SU-DHL-6 (cell line): ENCODE measurements around the gene SGCD.

Experiments used
- H2AFZ ChIP-seq: fragments of 200-600 bp; sonication (generic); 2 replicates; pipeline ENCODE4 v1.6.1; 2014; ENCODE audit warnings: low read depth, mild to moderate bottlenecking, moderate library complexity, mixed read lengths, antibody characterized with exemption, low read length; ENCODE audit not compliant: severe bottlenecking
- H3F3A ChIP-seq: fragments of 200-600 bp; shearing (Covaris generic); 2 replicates; pipeline ENCODE4 v1.6.0; 2016; ENCODE audit warnings: antibody characterized with exemption, mild to moderate bottlenecking; ENCODE audit not compliant: insufficient read depth
- H3K27ac ChIP-seq: fragments of 200-600 bp; sonication (generic); 2 replicates; pipeline ENCODE4 v1.5.1; 2016; ENCODE audit warnings: low read depth, mild to moderate bottlenecking, low read length, moderate library complexity, mixed read lengths
- H3K27me3 ChIP-seq: fragments of 200-600 bp; sonication (generic), shearing (Covaris generic); 2 replicates; pipeline ENCODE4 v1.6.0; 2014; ENCODE audit warnings: mild to moderate bottlenecking, low read length
- H3K36me3 ChIP-seq: fragments of 200-600 bp; sonication (generic); 2 replicates; pipeline ENCODE4 v1.6.1; 2014; ENCODE audit warnings: mild to moderate bottlenecking, low read length, mixed read lengths
- H3K4me2 ChIP-seq: fragments of 300-600, 200-600 bp; shearing (Covaris generic), sonication (generic); 2 replicates; pipeline ENCODE4 v1.6.0; 2014; ENCODE audit warnings: low read length, low read depth, mild to moderate bottlenecking; ENCODE audit not compliant: poor library complexity, severe bottlenecking
- H3K4me3 ChIP-seq: fragments of 200-600 bp; sonication (generic); 2 replicates; pipeline ENCODE4 v1.5.1; 2014; ENCODE audit warnings: antibody characterized with exemption, low read length, mild to moderate bottlenecking, mixed read lengths; ENCODE audit not compliant: insufficient read depth, poor library complexity, severe bottlenecking
- H3K79me2 ChIP-seq: fragments of 200-600 bp; sonication (generic); 2 replicates; pipeline ENCODE4 v1.6.1; 2014; ENCODE audit warnings: mild to moderate bottlenecking, low read length, moderate library complexity; ENCODE audit not compliant: insufficient read depth
- H3K9ac ChIP-seq: fragments of 200-600 bp; sonication (generic); 2 replicates; pipeline ENCODE4 v1.7.0; 2014; ENCODE audit warnings: mild to moderate bottlenecking, low read length
- H3K9me2 ChIP-seq: fragments of 200-600 bp; sonication (generic); replicated peaks from 2 replicates; pipeline ENCODE4 v1.6.1; 2014; ENCODE audit warnings: low read length; ENCODE audit not compliant: insufficient read depth
- H3K9me3 ChIP-seq: fragments of 200-600 bp; sonication (generic); 2 replicates; pipeline ENCODE4 v1.6.1; 2014; ENCODE audit warnings: low read length, mixed read lengths; ENCODE audit not compliant: insufficient read depth
- H4K20me1 ChIP-seq: fragments of 200-600 bp; sonication (generic); 2 replicates; pipeline ENCODE4 v1.6.1; 2014; ENCODE audit warnings: low read depth, mild to moderate bottlenecking, antibody characterized with exemption, low read length, moderate library complexity, mixed read lengths
- CTCF ChIP-seq: fragments of 200-600 bp; sonication (generic); IDR thresholded peaks from one replicate; pipeline ENCODE4 v1.5.1; 2017; ENCODE audit warnings: antibody characterized with exemption, mild to moderate bottlenecking, low read length, moderate library complexity; ENCODE audit not compliant: insufficient read depth, poor library complexity, severe bottlenecking
- EZH2phosphoT487 ChIP-seq: fragments of 200-600 bp; sonication (generic), shearing (Covaris generic); conservative IDR thresholded peaks from 2 replicates; pipeline ENCODE4 v1.6.1; 2018; ENCODE audit warnings: mild to moderate bottlenecking, antibody characterized with exemption, low read length, moderate library complexity, mixed read lengths

The SGCD gene

GRCh38 chr5:156543348-156544145, 216.6 kb downstream of the SGCD start:
- Histone ChIP-seq H3K9me2 (no peaks in the 10 kb centered on the region), H3K27ac (no peak overlapping the region), H3K4me3 (no peak overlapping the region), H3F3A (no peaks in the 10 kb centered on the region), H4K20me1 (no peaks in the 10 kb centered on the region), H3K79me2 (no peaks in the 10 kb centered on the region), H3K9me3 (no peaks in the 10 kb centered on the region), H3K9ac (no peak overlapping the region), H3K4me2 (no peak overlapping the region), H3K27me3 (no peaks in the 10 kb centered on the region), H2AFZ (no peak overlapping the region), H3K36me3 (no peaks in the 10 kb centered on the region)
- TF ChIP-seq CTCF (no peak), EZH2phosphoT487 (no peak)

GRCh38 chr5:156552855-156553358, 225.9 kb downstream of the SGCD start:
- H3K9me3 ChIP-seq, result no peaks in the 10 kb centered on the region
- no peak overlapping the region for H3K4me3 ChIP-seq
- no peak overlapping the region for H2AFZ ChIP-seq
- no peaks in the 10 kb centered on the region for H4K20me1 ChIP-seq
- H3K79me2 ChIP-seq, result no peaks in the 10 kb centered on the region
- TF ChIP-seq CTCF, result no peak
- no peak for TF ChIP-seq EZH2phosphoT487
- no peaks in the 10 kb centered on the region for H3K9me2 ChIP-seq
- H3K4me2 ChIP-seq, result no peak overlapping the region
- no peak overlapping the region for H3K9ac ChIP-seq
- no peaks in the 10 kb centered on the region for H3K36me3 ChIP-seq
- H3K27me3 ChIP-seq, result no peaks in the 10 kb centered on the region
- H3F3A ChIP-seq, result no peaks in the 10 kb centered on the region
- H3K27ac ChIP-seq, result no peak overlapping the region

GRCh38 chr5:156556666-156557406, 229.9 kb downstream of the SGCD start:
- no peaks in the 10 kb centered on the region for H3K9me2 ChIP-seq
- H3F3A ChIP-seq, result no peaks in the 10 kb centered on the region
- no peak overlapping the region for H3K4me2 ChIP-seq
- no peaks in the 10 kb centered on the region for H3K36me3 ChIP-seq
- H4K20me1 ChIP-seq, result no peaks in the 10 kb centered on the region
- H3K27ac ChIP-seq, result no peak overlapping the region
- no peak overlapping the region for H3K9ac ChIP-seq
- H3K4me3 ChIP-seq, result no peak overlapping the region
- TF ChIP-seq EZH2phosphoT487 (no peak), CTCF (no peak)
- H3K79me2 ChIP-seq, result no peaks in the 10 kb centered on the region
- H2AFZ ChIP-seq, result no peak overlapping the region
- H3K9me3 ChIP-seq, result no peaks in the 10 kb centered on the region
- H3K27me3 ChIP-seq, result no peaks in the 10 kb centered on the region
